Vagina (tissue), 2 donors: Measurements from ENCODE around the gene GPM6B.

Experiments
- POLR2AphosphoS5 ChIP-seq, 2 donors: sonication (generic); formaldehyde crosslinking; IDR thresholded peaks; one replicate each; pipeline ENCODE4 v1.9.0; 2017; ENCODE audit warnings: antibody characterized with exemption in 2 of 2, mild to moderate bottlenecking in 2 of 2, low read depth in 1 of 2; ENCODE audit not compliant: insufficient read depth in 1 of 2
- TF ChIP-seq, protein P1 (sequence below), 3 experiments: fragments of 450-650 bp in 2 of 3; fragments of 200-600 bp in 1 of 3; sonication (generic) in 1 of 3; IDR thresholded peaks; one replicate each; pipeline ENCODE4 v1.5.1; 2017 to 2019; ENCODE audit warnings: antibody characterized with exemption in 3 of 3, mild to moderate bottlenecking in 2 of 3, moderate library complexity in 2 of 3

- TF ChIP-seq, protein P1, sequence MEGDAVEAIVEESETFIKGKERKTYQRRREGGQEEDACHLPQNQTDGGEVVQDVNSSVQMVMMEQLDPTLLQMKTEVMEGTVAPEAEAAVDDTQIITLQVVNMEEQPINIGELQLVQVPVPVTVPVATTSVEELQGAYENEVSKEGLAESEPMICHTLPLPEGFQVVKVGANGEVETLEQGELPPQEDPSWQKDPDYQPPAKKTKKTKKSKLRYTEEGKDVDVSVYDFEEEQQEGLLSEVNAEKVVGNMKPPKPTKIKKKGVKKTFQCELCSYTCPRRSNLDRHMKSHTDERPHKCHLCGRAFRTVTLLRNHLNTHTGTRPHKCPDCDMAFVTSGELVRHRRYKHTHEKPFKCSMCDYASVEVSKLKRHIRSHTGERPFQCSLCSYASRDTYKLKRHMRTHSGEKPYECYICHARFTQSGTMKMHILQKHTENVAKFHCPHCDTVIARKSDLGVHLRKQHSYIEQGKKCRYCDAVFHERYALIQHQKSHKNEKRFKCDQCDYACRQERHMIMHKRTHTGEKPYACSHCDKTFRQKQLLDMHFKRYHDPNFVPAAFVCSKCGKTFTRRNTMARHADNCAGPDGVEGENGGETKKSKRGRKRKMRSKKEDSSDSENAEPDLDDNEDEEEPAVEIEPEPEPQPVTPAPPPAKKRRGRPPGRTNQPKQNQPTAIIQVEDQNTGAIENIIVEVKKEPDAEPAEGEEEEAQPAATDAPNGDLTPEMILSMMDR (IDR thresholded peaks at IDR 0.05) = no peak
- TF ChIP-seq POLR2AphosphoS5 (IDR thresholded peaks at IDR 0.05; ENCODE audit: insufficient read depth in 1 of 2, low read depth in 1 of 2) = no peak
Observed at GRCh38 chrX:13790206-13791131, 26.4 kb downstream of the GPM6B start.
